BLaER1 treated with 17β-estradiol and CSF1 and Interleukin-3, amounts not matched to agents 10 nM and 100 nM (cell line): ENCODE results near the gene ZNF189.

Experiments
- H3K27ac ChIP-seq, 11 experiments: shearing (Covaris generic); formaldehyde crosslinking; 2 replicates each; pipeline ENCODE4 v1.8.1; 2022
- H3K27me3 ChIP-seq, 11 experiments: shearing (Covaris generic); formaldehyde crosslinking; 2 replicates each; pipeline ENCODE4 v1.8.1; 2022
- H3K36me3 ChIP-seq, 11 experiments: shearing (Covaris generic); formaldehyde crosslinking; 2 replicates each; pipeline ENCODE4 v1.8.1; 2022
- H3K4me1 ChIP-seq, 10 experiments: shearing (Covaris generic); formaldehyde crosslinking; 2 replicates each; pipeline ENCODE4 v1.8.1; 2022
- H3K4me2 ChIP-seq, 11 experiments: shearing (Covaris generic); formaldehyde crosslinking; 2 replicates each; pipeline ENCODE4 v1.8.1; 2022
- H3K4me3 ChIP-seq, 10 experiments: shearing (Covaris generic); formaldehyde crosslinking; 2 replicates each; pipeline ENCODE4 v1.8.1; 2022
- H3K9ac ChIP-seq, 11 experiments: shearing (Covaris generic); formaldehyde crosslinking; 2 replicates each; pipeline ENCODE4 v1.8.1; 2022
- H3K9me3 ChIP-seq, 11 experiments: shearing (Covaris generic); formaldehyde crosslinking; replicated peaks in 1 of 11; 2 replicates each; pipeline ENCODE4 v1.8.1; 2022
- H4K20me1 ChIP-seq, 11 experiments: shearing (Covaris generic); formaldehyde crosslinking; 2 replicates each; pipeline ENCODE4 v1.8.1; 2022
- Cebpa-rat ChIP-seq, 11 experiments: shearing (Covaris generic); IDR thresholded peaks; 2 replicates each; pipeline ENCODE4 v1.8.1; 2022

The ZNF189 gene

DNA sequence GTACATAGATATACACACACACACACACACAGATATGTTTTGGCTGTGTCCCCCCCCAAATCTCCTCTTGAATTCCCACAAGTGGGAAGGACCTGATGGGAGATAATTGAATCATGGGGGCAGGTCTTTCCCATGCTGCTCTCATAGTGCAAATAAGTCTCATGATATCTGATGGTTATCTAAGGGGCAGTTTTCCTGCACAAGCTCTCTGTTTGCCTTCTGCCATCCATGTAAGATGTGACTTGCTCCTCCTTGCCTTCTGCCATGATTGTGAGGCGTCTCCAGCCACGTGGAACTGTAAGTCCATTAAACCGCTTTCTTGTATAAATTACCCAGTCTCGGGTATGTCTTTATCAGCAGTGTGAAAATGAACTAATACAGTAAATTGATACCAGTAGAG is 52.8 kb downstream of the ZNF189 start:
- Histone ChIP-seq H4K20me1 (no peaks in the 10 kb centered on the region), H3K4me2 (no peak overlapping the region), H3K27ac (no peak overlapping the region), H3K9me3 (peaks cover 21 to 33% (median 28%) of the 10 kb centered on the region in 11 experiments), H3K36me3 (no peaks in the 10 kb centered on the region), H3K4me3 (no peak overlapping the region), H3K9ac (no peak overlapping the region), H3K27me3 (no peaks in the 10 kb centered on the region), H3K4me1 (peaks cover 0 to 6% (median 0%) of the 10 kb centered on the region in 10 experiments; a peak in 2 of 20 replicates)
- no peak for TF ChIP-seq Cebpa-rat (IDR thresholded peaks at IDR 0.05)

DNA sequence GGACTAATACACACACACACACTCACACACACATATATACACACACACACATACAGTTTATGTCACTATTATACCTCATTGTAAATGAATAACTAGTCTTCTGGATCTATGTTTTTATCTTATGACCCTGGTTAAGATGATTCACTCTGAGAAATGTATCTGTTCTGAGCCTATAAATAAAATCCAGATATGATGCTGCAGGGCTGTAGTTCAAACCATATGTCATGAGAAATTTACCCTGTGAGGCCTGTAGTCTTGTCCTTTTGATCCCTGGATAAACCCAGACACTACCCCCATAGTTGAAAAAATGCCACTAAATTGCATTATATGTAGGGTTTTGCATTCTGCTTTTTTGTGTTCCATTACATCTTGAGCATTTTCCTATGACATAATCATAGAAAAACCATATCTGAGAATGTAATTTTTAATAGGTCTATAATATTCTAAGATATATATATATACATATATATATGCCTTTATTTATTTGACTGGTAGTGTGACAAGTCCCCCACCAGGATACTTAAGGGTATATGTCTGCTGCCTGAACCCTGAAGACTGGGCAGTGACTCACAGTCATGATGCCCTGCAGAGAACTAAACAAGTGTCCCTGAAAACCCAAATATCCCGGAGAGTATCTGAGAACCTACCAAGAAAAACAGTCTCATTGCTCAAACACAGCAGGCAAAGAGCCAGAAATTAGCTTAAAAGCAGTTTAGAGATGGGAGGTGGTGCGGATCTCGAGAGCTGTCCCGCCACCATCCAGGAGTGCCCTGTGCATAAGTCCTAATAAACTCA is 55.3 kb downstream of the ZNF189 start:
- no peaks in the 10 kb centered on the region for H3K27me3 ChIP-seq
- H3K36me3 ChIP-seq = no peaks in the 10 kb centered on the region
- H4K20me1 ChIP-seq = no peaks in the 10 kb centered on the region
- H3K9ac ChIP-seq = no peak overlapping the region
- peaks cover 21 to 33% (median 28%) of the 10 kb centered on the region in 11 experiments for H3K9me3 ChIP-seq
- no peak overlapping the region for H3K4me2 ChIP-seq
- peaks cover 0 to 6% (median 0%) of the 10 kb centered on the region in 10 experiments; a peak in 2 of 20 replicates for H3K4me1 ChIP-seq
- H3K4me3 ChIP-seq = no peak overlapping the region
- no peak for TF ChIP-seq Cebpa-rat (IDR thresholded peaks at IDR 0.05)
- no peak overlapping the region for H3K27ac ChIP-seq

GRCh38 chr9:101455656-101456240 is 57.1 kb downstream of the ZNF189 start:
- no peaks in the 10 kb centered on the region for H4K20me1 ChIP-seq
- no peaks in the 10 kb centered on the region for H3K36me3 ChIP-seq
- TF ChIP-seq Cebpa-rat (IDR thresholded peaks at IDR 0.05) = no peak
- peaks cover 0 to 6% (median 0%) of the 10 kb centered on the region in 10 experiments; a peak in 2 of 20 replicates for H3K4me1 ChIP-seq
- H3K4me3 ChIP-seq = no peak overlapping the region
- H3K9ac ChIP-seq = no peak overlapping the region
- no peak overlapping the region for H3K4me2 ChIP-seq
- no peaks in the 10 kb centered on the region for H3K27me3 ChIP-seq
- no peak overlapping the region for H3K27ac ChIP-seq
- H3K9me3 ChIP-seq = peaks cover 21 to 29% (median 25%) of the 10 kb centered on the region in 11 experiments

DNA sequence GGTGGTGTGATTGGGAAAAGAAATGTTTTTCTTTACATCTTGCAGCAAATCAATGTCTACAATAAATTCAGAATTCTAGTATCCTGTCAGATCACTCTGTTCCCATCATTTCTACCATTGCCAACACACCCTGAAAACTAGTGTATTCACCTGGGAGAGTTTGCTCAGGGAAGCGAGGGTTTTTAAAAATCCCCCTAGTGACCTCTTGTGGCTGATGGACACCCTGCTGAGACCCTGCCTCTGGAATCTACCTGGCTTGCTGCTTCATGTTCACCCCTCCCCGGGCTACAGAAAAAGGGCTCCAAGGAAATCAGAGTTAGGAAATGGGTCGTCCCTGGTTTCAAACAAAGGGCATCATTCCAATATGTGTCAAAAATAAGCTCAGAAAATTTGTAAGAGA is 58.4 kb downstream of the ZNF189 start:
- Histone ChIP-seq H3K27ac (no peak overlapping the region), H3K27me3 (no peaks in the 10 kb centered on the region), H3K36me3 (no peaks in the 10 kb centered on the region), H3K9ac (no peak overlapping the region), H4K20me1 (no peaks in the 10 kb centered on the region), H3K4me3 (no peak overlapping the region), H3K9me3 (peaks cover 14 to 19% (median 17%) of the 10 kb centered on the region in 11 experiments), H3K4me1 (peaks cover 0 to 6% (median 0%) of the 10 kb centered on the region in 10 experiments; a peak in 2 of 20 replicates), H3K4me2 (no peak overlapping the region)
- no peak for TF ChIP-seq Cebpa-rat (IDR thresholded peaks at IDR 0.05)

DNA sequence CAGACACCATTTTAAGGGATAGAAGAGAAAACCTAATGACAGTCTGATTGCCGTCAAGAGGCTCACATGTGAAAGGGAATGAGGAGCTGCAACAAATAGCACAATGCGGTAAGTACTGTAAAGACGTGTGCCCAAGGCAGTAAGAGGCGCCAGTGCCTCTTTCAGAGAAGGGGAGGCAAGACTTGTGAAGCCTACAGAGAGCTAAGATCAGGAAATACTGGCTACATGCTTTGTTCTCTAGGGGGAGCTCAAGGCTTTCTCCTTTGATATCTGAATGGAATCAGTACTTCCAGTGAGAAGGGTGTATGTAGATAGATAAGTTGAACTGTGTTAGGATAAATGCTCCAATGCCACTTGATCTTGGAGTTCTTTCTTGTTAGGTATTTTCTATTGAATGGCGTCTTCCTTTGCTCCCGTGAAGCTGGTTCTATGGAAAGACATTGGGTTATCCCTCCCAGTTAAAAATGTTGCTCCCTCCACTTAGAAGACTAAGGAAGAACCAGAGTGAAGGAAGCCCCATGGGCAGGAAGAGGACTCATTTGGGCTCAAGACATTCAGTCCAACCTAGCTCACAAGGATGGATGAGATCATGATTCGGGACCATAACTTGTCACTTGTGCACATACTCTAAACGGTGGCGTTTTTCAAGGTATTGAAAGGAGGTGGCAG is 60.4 kb downstream of the ZNF189 start:
- H3K36me3 ChIP-seq = no peaks in the 10 kb centered on the region
- H3K4me1 ChIP-seq = peaks cover 0 to 6% (median 0%) of the 10 kb centered on the region in 10 experiments; a peak in 2 of 20 replicates
- no peak for TF ChIP-seq Cebpa-rat (IDR thresholded peaks at IDR 0.05)
- H3K27ac ChIP-seq = no peak overlapping the region
- no peaks in the 10 kb centered on the region for H4K20me1 ChIP-seq
- no peaks in the 10 kb centered on the region for H3K27me3 ChIP-seq
- H3K4me3 ChIP-seq = no peak overlapping the region
- no peak overlapping the region for H3K4me2 ChIP-seq
- no peaks in the 10 kb centered on the region for H3K9me3 ChIP-seq
- H3K9ac ChIP-seq = no peak overlapping the region
